Vagina (tissue), 2 donors: ENCODE data around the gene HAGHL. TPM values are rescaled to one million over a fixed set of nuclear protein-coding genes. Genes with fewer than 3 reads are reported as not detected.

Experiments used
- DNase-seq, 2 donors: peaks; one replicate each; pipeline ENCODE4 v3.0.0-alpha.2; 2017; ENCODE audit errors: extremely low spot score in 2 of 2
- H3K27ac ChIP-seq: fragments of 200-600 bp; sonication (generic); one replicate; pipeline ENCODE4 v1.5.1; 2019
- H3K27me3 ChIP-seq: fragments of 200-600 bp; sonication (generic); one replicate; pipeline ENCODE4 v1.5.1; 2019
- H3K36me3 ChIP-seq, 2 donors: fragments of 200-600 bp; sonication (generic); one replicate each; pipeline ENCODE4 v1.5.1; 2017 to 2019
- H3K4me1 ChIP-seq: fragments of 200-600 bp; sonication (generic); one replicate; pipeline ENCODE4 v1.5.1; 2019
- H3K4me3 ChIP-seq, 2 donors: fragments of 200-600 bp; sonication (generic); 1 replicate in 1 of 2; 2 replicates in 1 of 2; pipeline ENCODE4 v1.5.1; 2016 to 2019
- H3K9me3 ChIP-seq: fragments of 200-600 bp; sonication (generic); one replicate; pipeline ENCODE4 v1.5.1; 2019
- CTCF ChIP-seq, 3 experiments: fragments of 450-650 bp in 2 of 3; fragments of 200-600 bp in 1 of 3; sonication (generic) in 1 of 3; IDR thresholded peaks; one replicate each; pipeline ENCODE4 v1.5.1; 2017 to 2019; ENCODE audit warnings: antibody characterized with exemption in 3 of 3, mild to moderate bottlenecking in 2 of 3, moderate library complexity in 2 of 3
- POLR2A ChIP-seq, 2 donors: fragments of 450-650 bp; IDR thresholded peaks; one replicate each; pipeline ENCODE4 v1.6.1; 2017; ENCODE audit warnings: antibody characterized with exemption in 2 of 2, mild to moderate bottlenecking in 2 of 2, moderate library complexity in 2 of 2
- POLR2AphosphoS5 ChIP-seq, 2 donors: sonication (generic); formaldehyde crosslinking; IDR thresholded peaks; one replicate each; pipeline ENCODE4 v1.9.0; 2017; ENCODE audit warnings: antibody characterized with exemption in 2 of 2, mild to moderate bottlenecking in 2 of 2, low read depth in 1 of 2; ENCODE audit not compliant: insufficient read depth in 1 of 2
- intact Hi-C: fragments of 100-400 bp; cut with DNase I; formaldehyde crosslinking; loops from one replicate; pipeline ENCODE4 v1.15.1; 2023
- total RNA-seq: library from RNA; depleted of rRNA; stranded (reverse); fragments of >200 nt; gene quantifications from one replicate; pipeline ENCODE4 v1.2.3, GENCODE V29; 2016

The HAGHL gene
- total RNA-seq, 1 donor from 2014 or later: 5.2 TPM

- Histone ChIP-seq H3K9me3 (no peaks in the 10 kb centered on the region), H3K4me1 (peaks cover 27% of the 10 kb centered on the region), H3K27me3 (no peaks in the 10 kb centered on the region), H3K27ac (no peak overlapping the region), H3K4me3 (peak overlapping the region; percentile 58 to 65), H3K36me3 (no peaks in the 10 kb centered on the region)
- intact Hi-C loops: loop anchor here (10.0 kb wide), 1 partner anchor 339 kb away; no protein-coding TSS in a partner anchor
- no peak for DNase-seq
- TF ChIP-seq CTCF (IDR thresholded peaks at IDR 0.05) (no peak), POLR2AphosphoS5 (IDR thresholded peaks at IDR 0.05; ENCODE audit: insufficient read depth in 1 of 2, low read depth in 1 of 2) (no peak), POLR2A (IDR thresholded peaks at IDR 0.05) (no peak)
Observed at GRCh38 chr16:716200-716568, 10.7 kb upstream of the HAGHL start.

GRCh38 chr16:716768-717325 lies 10.1 kb upstream of the HAGHL start:
- peaks cover 32% of the 10 kb centered on the region for H3K4me1 ChIP-seq
- intact Hi-C loops: loop anchor here (10.0 kb wide), 1 partner anchor 338 kb away; no protein-coding TSS in a partner anchor

GRCh38 chr16:717450-718245 lies 9.3 kb upstream of the HAGHL start:
- Histone ChIP-seq H3K27ac (no peak overlapping the region), H3K4me3 (no peak overlapping the region), H3K27me3 (no peaks in the 10 kb centered on the region), H3K36me3 (no peaks in the 10 kb centered on the region), H3K9me3 (no peaks in the 10 kb centered on the region), H3K4me1 (peaks cover 40% of the 10 kb centered on the region)
- DNase-seq: no peak
- no peak for TF ChIP-seq POLR2AphosphoS5 (IDR thresholded peaks at IDR 0.05; ENCODE audit: insufficient read depth in 1 of 2, low read depth in 1 of 2)
- no peak for TF ChIP-seq CTCF (IDR thresholded peaks at IDR 0.05)
- intact Hi-C loops: loop anchor here (10.0 kb wide), 1 partner anchor 337 kb away; no protein-coding TSS in a partner anchor

More at GRCh38 chr16:716768-717325, 10.1 kb upstream of the HAGHL start:
- Histone ChIP-seq H3K9me3 (no peaks in the 10 kb centered on the region), H3K27ac (no peak overlapping the region), H3K36me3 (no peaks in the 10 kb centered on the region), H3K27me3 (no peaks in the 10 kb centered on the region), H3K4me3 (no peak overlapping the region)
- no peak for DNase-seq
- TF ChIP-seq CTCF (IDR thresholded peaks at IDR 0.05): no peak
- TF ChIP-seq POLR2AphosphoS5 (IDR thresholded peaks at IDR 0.05; ENCODE audit: insufficient read depth in 1 of 2, low read depth in 1 of 2): no peak
- TF ChIP-seq POLR2A (IDR thresholded peaks at IDR 0.05): no peak

GRCh38 chr16:718389-718788 lies 8.5 kb upstream of the HAGHL start:
- intact Hi-C loops: loop anchor here (10.0 kb wide), 1 partner anchor 336 kb away; no protein-coding TSS in a partner anchor
- Histone ChIP-seq H3K4me3 (no peak overlapping the region), H3K9me3 (no peaks in the 10 kb centered on the region), H3K4me1 (peaks cover 44% of the 10 kb centered on the region), H3K27ac (no peak overlapping the region), H3K27me3 (no peaks in the 10 kb centered on the region), H3K36me3 (no peaks in the 10 kb centered on the region)
- DNase-seq: no peak
- TF ChIP-seq POLR2A (IDR thresholded peaks at IDR 0.05) (no peak), CTCF (IDR thresholded peaks at IDR 0.05) (no peak), POLR2AphosphoS5 (IDR thresholded peaks at IDR 0.05; ENCODE audit: insufficient read depth in 1 of 2, low read depth in 1 of 2) (no peak)

GRCh38 chr16:718922-719321 lies 8.0 kb upstream of the HAGHL start:
- Histone ChIP-seq H3K27me3 (no peaks in the 10 kb centered on the region), H3K27ac (no peak overlapping the region), H3K4me3 (no peak overlapping the region), H3K4me1 (peaks cover 44% of the 10 kb centered on the region), H3K9me3 (no peaks in the 10 kb centered on the region), H3K36me3 (no peaks in the 10 kb centered on the region)
- intact Hi-C loops: loop anchor here (10.0 kb wide), 1 partner anchor 336 kb away; no protein-coding TSS in a partner anchor
- TF ChIP-seq POLR2A (IDR thresholded peaks at IDR 0.05) (no peak), CTCF (IDR thresholded peaks at IDR 0.05) (no peak), POLR2AphosphoS5 (IDR thresholded peaks at IDR 0.05; ENCODE audit: insufficient read depth in 1 of 2, low read depth in 1 of 2) (no peak)
- DNase-seq: no peak
